Measurements from ENCODE around the gene MYRF.

MYRF gene

GRCh38 chr11:61799665-61800284 lies 47.3 kb downstream of the MYRF start:
- DNase-seq, result no peak

GRCh38 chr11:61800331-61801281 lies 48.2 kb downstream of the MYRF start:
- no peak for DNase-seq

DNA sequence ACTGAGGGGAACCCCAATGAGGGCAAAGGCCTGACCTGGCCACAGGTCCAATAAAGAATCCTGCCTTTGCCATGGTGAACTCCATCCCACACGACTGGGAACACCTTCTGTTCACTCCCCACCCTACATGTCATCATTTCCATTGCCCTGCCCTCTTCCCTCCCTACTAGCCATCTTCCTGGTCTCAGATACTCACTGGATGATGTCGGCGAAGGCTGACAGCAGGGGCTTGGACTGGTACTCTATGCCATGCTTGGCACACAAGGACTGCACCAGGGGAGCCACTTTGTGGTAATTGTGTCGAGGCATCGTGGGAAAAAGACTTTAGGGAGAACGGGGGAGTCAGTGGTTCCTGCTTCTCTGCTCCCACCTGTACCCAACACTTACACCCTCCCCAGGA lies 50.2 kb downstream of the MYRF start:
- DNase-seq, result no peak

- DNase-seq, result peak; percentile 37
These were observed 51.6 kb downstream of the MYRF start for GRCh38 chr11:61803889-61804647.

GRCh38 chr11:61805146-61805545 lies 52.7 kb downstream of the MYRF start:
- no peak for DNase-seq

GRCh38 chr11:61806785-61807184 lies 54.3 kb downstream of the MYRF start:
- no peak for DNase-seq

- no peak for DNase-seq
These were observed 58.3 kb downstream of the MYRF start for GRCh38 chr11:61810671-61811175.

DNA sequence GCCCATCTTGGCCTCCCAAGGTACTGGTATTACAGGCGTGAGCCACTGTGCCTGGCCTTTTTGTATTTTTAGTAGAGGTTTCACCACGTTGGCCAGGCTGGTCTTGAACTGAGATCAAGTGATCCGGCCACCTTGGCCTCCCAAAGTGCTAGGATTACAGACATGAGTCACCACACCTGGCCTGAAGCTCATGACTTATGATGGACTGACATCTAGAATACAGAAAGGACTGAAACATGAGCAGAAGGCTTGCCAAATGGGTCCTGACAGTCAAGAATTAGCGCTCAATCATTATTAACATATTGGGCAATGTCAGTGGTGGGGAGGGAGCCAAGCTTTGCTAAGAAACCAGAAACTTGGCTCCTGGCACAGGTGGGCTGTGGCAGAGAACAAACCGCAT lies 59.4 kb downstream of the MYRF start:
- DNase-seq, result no peak

- no peak for DNase-seq
These were observed 60.4 kb downstream of the MYRF start for GRCh38 chr11:61812736-61813411.

- peak; percentile 29 for DNase-seq
These were observed 62.0 kb downstream of the MYRF start for GRCh38 chr11:61814247-61814957.

GRCh38 chr11:61814958-61815789 lies 62.7 kb downstream of the MYRF start:
- DNase-seq, result peak; percentile 93

DNA sequence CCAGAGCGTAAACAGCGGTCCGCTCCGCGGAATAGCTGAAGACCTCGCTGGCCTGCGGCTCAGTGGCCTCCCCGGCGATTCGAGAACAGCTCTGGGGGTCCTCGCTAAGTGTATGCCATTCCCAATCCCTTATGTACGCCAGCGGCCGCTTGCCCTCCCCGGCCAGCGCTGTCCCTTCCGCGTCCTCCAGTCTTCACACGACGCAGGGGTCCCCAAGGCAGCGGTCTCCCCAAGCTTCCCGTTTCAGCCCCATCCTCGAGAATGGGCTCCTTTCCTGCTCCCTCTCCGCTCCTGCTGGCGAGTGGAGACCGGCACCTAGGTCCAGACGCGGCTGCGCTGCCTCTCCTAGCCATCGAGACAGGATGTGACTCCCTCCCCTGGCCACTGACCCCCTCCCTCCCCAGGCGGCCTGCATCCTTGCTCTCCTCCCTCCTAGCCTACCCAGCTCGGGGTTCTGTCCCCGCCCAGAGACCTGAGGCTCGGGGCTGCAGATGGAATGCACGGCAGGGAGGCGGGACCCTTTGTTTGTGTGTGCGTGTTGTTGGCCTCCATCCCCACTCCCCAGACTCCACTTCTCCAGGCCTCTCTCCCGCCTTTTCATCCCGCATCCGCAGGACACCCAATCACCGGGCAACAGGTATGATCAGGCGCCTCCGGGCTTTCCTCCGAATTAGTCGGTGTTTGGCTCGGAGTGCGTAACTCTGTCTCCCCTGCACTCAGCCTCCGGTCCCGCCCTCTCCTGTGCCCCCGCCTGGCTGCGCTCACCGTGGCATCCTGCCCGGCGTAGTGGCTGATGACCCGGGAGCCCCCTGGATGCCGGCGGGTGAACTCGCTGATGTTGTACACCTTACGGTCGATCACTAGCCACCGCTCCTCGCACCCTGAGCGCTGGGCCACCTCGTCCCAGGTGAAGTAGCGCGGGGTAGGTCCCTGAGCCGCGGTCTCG lies 63.6 kb downstream of the MYRF start:
- peak; percentile 70 for DNase-seq

DNA sequence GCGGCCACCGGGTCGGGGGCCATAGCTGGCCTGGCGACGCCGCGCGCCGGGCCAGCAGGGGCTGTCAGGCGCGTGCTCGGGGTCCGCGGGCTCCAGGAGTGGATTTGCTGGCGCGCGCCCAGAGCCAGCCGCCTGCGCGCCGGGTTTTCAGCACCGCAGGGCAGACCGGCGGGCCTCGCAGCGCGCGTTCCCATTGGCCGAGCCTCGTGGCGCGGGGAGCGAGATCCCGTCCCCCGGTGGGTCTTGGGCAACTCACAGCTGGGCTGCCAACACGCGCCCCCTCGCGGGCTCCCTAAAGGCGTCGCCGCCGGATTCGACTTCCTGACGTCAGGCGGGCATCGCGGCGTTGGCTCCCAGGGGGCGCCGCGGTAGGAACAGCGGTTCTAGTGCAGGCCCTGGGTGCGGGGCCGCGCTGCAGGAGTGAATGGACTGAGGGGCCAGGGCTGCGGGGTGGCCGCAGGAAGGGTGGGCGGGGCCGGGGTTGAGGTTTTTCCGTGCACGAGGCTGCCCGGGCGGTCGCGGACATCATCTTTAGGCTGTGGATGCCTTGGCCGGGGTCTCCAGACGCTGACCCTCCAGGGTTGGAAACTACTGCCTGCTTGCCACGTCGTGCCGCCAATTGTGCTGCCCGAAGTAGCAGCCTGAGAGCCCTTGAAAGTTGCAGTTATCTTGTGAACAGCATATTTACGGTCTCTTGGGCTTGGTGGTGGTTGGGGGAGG lies 64.5 kb downstream of the MYRF start, which contains the start of gene FADS1:
Gene FADS1, minus strand, starts transcription at position 268 of the 720 bp plus-strand sequence. Its CDS starts 74 bp downstream, at position 194.
- peak; percentile 93 for DNase-seq

GRCh38 chr11:61817471-61818202 lies 65.2 kb downstream of the MYRF start:
- no peak for DNase-seq

DNA sequence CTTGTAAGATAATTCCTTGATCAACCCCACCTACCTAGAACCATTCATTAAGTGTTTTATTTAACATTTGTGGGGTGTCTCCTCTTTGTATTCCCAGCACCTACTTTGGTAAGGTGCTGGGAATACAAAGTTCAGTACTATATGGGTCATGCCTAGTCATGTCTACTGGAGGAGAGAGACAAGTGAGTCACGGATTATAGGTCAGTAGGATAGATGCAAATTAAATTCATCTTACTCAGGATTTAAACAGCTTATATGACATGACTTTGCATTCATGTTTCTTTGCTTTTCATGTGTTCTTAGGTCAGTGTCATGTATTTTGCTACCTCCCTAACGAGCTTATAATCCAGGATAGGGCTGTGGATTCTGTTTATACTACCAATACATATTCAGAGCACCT lies 67.7 kb downstream of the MYRF start:
- peak; percentile 28 for DNase-seq

DNA sequence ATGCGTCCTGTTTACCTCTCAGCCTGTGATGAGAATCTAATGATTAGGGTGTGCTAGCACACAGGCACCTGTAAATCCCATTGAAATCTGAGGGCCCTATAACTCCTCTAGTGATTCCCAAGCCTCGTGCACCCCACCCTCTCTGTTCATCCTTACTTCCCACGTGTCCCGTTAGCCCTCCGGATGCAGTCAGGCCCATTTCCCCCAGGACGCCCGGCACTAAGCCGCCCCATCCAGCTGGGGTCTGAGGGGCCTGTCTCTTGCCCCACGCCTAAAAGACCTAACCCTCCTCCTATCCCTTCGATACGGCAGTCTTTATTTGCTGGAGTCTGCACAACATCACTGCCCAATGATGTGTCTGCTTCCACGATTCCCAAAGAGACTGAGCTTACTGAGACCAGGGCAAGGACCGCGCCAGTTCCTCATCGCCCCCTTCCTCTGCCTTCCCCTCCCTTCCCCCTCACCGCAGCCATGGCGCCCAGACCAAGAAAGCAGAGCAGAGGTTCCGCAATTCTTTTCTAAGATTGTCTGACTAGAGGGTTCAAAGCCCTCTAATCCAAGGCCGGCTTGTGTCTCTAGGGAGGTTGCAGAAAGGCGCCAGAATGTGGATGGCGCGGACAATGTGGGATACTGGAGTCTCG lies 74.6 kb downstream of the MYRF start:
- no peak for DNase-seq

- peak; percentile 96 for DNase-seq
These were observed 75.3 kb downstream of the MYRF start, which contains the start of gene FADS2 for GRCh38 chr11:61827571-61828378. TSS of gene FADS2 (plus strand) at chr11:61828300. CDS start at chr11:61828391, 91 bp downstream.
